Spleen (tissue), 11 donors: ENCODE results near the gene AKR1C8. TPM values are rescaled to one million over a fixed set of nuclear protein-coding genes. Genes with fewer than 3 reads are reported as not detected.

Experiments used
- DNase-seq: peaks from one replicate; pipeline ENCODE4 v3.0.0-alpha.2; 2020
- H3K27ac ChIP-seq, 8 donors: fragments of 200-600 bp; sonication (generic) in 7 of 8; 1 replicate in 4 of 8; 2 replicates in 4 of 8; pipeline versions ENCODE4 v1.5.0 to v1.8.0; 2016 to 2021; ENCODE audit warnings: inconsistent platforms in 4 of 8, mild to moderate bottlenecking in 4 of 8, moderate library complexity in 1 of 8
- H3K27me3 ChIP-seq, 7 donors: fragments of 200-600 bp; sonication (generic) in 6 of 7; replicated peaks in 1 of 7; 1 replicate in 4 of 7; 2 replicates in 3 of 7; pipeline versions ENCODE4 v1.5.0 to v1.8.0; 2016 to 2021; ENCODE audit warnings: inconsistent platforms in 3 of 7, mild to moderate bottlenecking in 1 of 7
- H3K36me3 ChIP-seq, 6 donors: fragments of 200-600 bp; sonication (generic) in 5 of 6; 1 replicate in 4 of 6; 2 replicates in 2 of 6; pipeline versions ENCODE4 v1.5.0 to v1.8.0; 2016 to 2021; ENCODE audit warnings: inconsistent platforms in 2 of 6
- H3K4me1 ChIP-seq, 6 donors: fragments of 200-600 bp; sonication (generic) in 5 of 6; 1 replicate in 3 of 6; 2 replicates in 3 of 6; pipeline versions ENCODE4 v1.5.0 to v1.8.0; 2016 to 2021; ENCODE audit warnings: inconsistent platforms in 3 of 6
- H3K4me3 ChIP-seq, 8 donors: fragments of 200-600 bp; sonication (generic) in 7 of 8; 1 replicate in 4 of 8; 2 replicates in 4 of 8; pipeline versions ENCODE4 v1.5.0 to v1.8.0; 2016 to 2021; ENCODE audit warnings: inconsistent platforms in 4 of 8, mild to moderate bottlenecking in 4 of 8, moderate library complexity in 2 of 8
- H3K9me3 ChIP-seq, 8 donors: fragments of 200-600 bp; sonication (generic) in 7 of 8; 1 replicate in 4 of 8; 2 replicates in 4 of 8; pipeline versions ENCODE4 v1.5.0 to v1.8.0; 2016 to 2021; ENCODE audit warnings: inconsistent platforms in 4 of 8
- CTCF ChIP-seq, 11 experiments: fragments of 200-600 bp in 7 of 11; fragments of 450-650 bp in 4 of 11; sonication (generic) in 4 of 11; IDR thresholded peaks in 8 of 11; conservative IDR thresholded peaks in 3 of 11; 1 replicate in 7 of 11; 2 replicates in 4 of 11; pipeline versions ENCODE4 v1.4.0 to v1.8.0; 2016 to 2021; ENCODE audit warnings: antibody characterized with exemption in 11 of 11, inconsistent platforms in 4 of 11, mild to moderate bottlenecking in 1 of 11
- POLR2A ChIP-seq, 3 donors: fragments of 450-650 bp; IDR thresholded peaks; one replicate each; pipeline ENCODE4 v1.5.1; 2017; ENCODE audit warnings: antibody characterized with exemption in 3 of 3, mild to moderate bottlenecking in 1 of 3
- POLR2AphosphoS5 ChIP-seq, 3 donors: sonication (generic); formaldehyde crosslinking; IDR thresholded peaks; one replicate each; pipeline ENCODE4 v1.5.1; 2017; ENCODE audit warnings: antibody characterized with exemption in 3 of 3
- WGBS, 5 donors: extraction: QIAGEN DNeasy Blood & Tissue Kit in 3 of 5; methylation state at CpG; one replicate each; pipeline versions ENCODE4 v1.1.5 to v1.1.7; 2013 to 2018; 5-methylcytosine and 5-hydroxymethylcytosine counted together
- intact Hi-C: fragments of 100-400 bp; cut with DNase I; formaldehyde crosslinking; loops from one replicate; pipeline ENCODE4 v1.15.0; 2023; ENCODE audit warnings: low total_unique reads
- polyA plus RNA-seq, 3 donors: library from polyadenylated mRNA; stranded (reverse); fragments of 200-250 nt; gene quantifications; one replicate each; pipeline ENCODE4 v1.2.1, GENCODE V29; 2013
- total RNA-seq, 7 donors: library from RNA; depleted of rRNA in 3 of 7; stranded (reverse); fragments of >200 nt in 3 of 7; fragmentation: NEBNext Ultra II Directional in 4 of 7; extraction: Animal tissue kit (Norgen Biotek cat#: 25700) in 4 of 7; gene quantifications; one replicate each; pipeline versions ENCODE4 v1.1.0 to v1.2.1, GENCODE V29; 2016 to 2021
- donor health status: healthy with polysubstance abuse.
- donor health status: DM: no; HTN: no; CAD: no; lungs with moderate emphysema.
- donor health status: DM: no; HTN: no; CAD: no.
- donor health status: Bipolar disorder and iron deficiency.
- donor health status: healthy.
- donor health status: DM: no; HTN: no; CAD: no.
- donor health status: DM: yes; HTN: yes; CAD: no.

The AKR1C8 gene
- total and polyA plus RNA-seq, 10 donors: 0.23 to 0.26 TPM; not detected in 8

GRCh38 chr10:5206799-5207198, 21.8 kb upstream of the AKR1C8 start:
- peaks cover 0 to 5% (median 0%) of the 10 kb centered on the region in 7 donors for H3K27me3 ChIP-seq
- H3K36me3 ChIP-seq: no peaks in the 10 kb centered on the region
- 39 to 57% (median 43%) methylated on average over 6 of the region's 6 CpGs for WGBS, 5 donors
- H3K27ac ChIP-seq: no peak overlapping the region
- intact Hi-C loops: no loop called here
- no peak overlapping the region for H3K4me3 ChIP-seq
- TF ChIP-seq CTCF (IDR thresholded peaks at IDR 0.05 in 8 of 11, conservative IDR thresholded peaks at IDR 0.05 in 3 of 11) (no peak), POLR2AphosphoS5 (IDR thresholded peaks at IDR 0.05) (no peak), POLR2A (IDR thresholded peaks at IDR 0.05) (no peak)
- no peak for DNase-seq
- H3K4me1 ChIP-seq: no peaks in the 10 kb centered on the region
- peaks cover 0 to 30% (median 18%) of the 10 kb centered on the region in 8 donors for H3K9me3 ChIP-seq

- Histone ChIP-seq H3K27me3 (no peaks in the 10 kb centered on the region), H3K4me3 (no peak overlapping the region), H3K36me3 (no peaks in the 10 kb centered on the region), H3K9me3 (peaks cover 0 to 27% (median 19%) of the 10 kb centered on the region in 8 donors), H3K27ac (no peak overlapping the region), H3K4me1 (no peaks in the 10 kb centered on the region)
- TF ChIP-seq POLR2AphosphoS5 (IDR thresholded peaks at IDR 0.05): no peak
- no peak for TF ChIP-seq POLR2A (IDR thresholded peaks at IDR 0.05)
- WGBS, 5 donors: 84 to 93% (median 86%) methylated on average over 8 of the region's 8 CpGs
- intact Hi-C loops: no loop called here
- no peak for DNase-seq
Observed at GRCh38 chr10:5199398-5199797, 14.4 kb upstream of the AKR1C8 start.

- no peak overlapping the region for H3K4me3 ChIP-seq
- WGBS, 5 donors: 50 to 78% (median 69%) methylated on average over 3 of the region's 3 CpGs
- H3K27ac ChIP-seq: no peak overlapping the region
- TF ChIP-seq POLR2A (IDR thresholded peaks at IDR 0.05) (no peak), POLR2AphosphoS5 (IDR thresholded peaks at IDR 0.05) (no peak), CTCF (IDR thresholded peaks at IDR 0.05 in 8 of 11, conservative IDR thresholded peaks at IDR 0.05 in 3 of 11) (no peak)
- intact Hi-C loops: no loop called here
- no peaks in the 10 kb centered on the region for H3K36me3 ChIP-seq
- DNase-seq: no peak
- no peaks in the 10 kb centered on the region for H3K4me1 ChIP-seq
- peaks cover 0 to 21% (median 16%) of the 10 kb centered on the region in 8 donors for H3K9me3 ChIP-seq
- H3K27me3 ChIP-seq: no peaks in the 10 kb centered on the region
Observed at GRCh38 chr10:5198386-5198785, 13.4 kb upstream of the AKR1C8 start.

GRCh38 chr10:5196702-5197113, 11.8 kb upstream of the AKR1C8 start, which contains the start of gene AKR1C4:
Gene AKR1C4 (plus strand): TSS chr10:5196837. CDS start chr10:5196868, 31 bp downstream.
- H3K4me1 ChIP-seq: no peaks in the 10 kb centered on the region
- no peak within 1 kb of the TSS for H3K27ac ChIP-seq
- no peak for TF ChIP-seq POLR2A (IDR thresholded peaks at IDR 0.05)
- no peak for TF ChIP-seq CTCF (IDR thresholded peaks at IDR 0.05 in 8 of 11, conservative IDR thresholded peaks at IDR 0.05 in 3 of 11)
- no peaks in the 10 kb centered on the region for H3K36me3 ChIP-seq
- intact Hi-C loops: no loop called here
- 79 to 92% (median 89%) methylated on average over 4 of the region's 4 CpGs for WGBS, 5 donors
- H3K27me3 ChIP-seq: no peaks in the 10 kb centered on the region
- no peak within 1 kb of the TSS for H3K4me3 ChIP-seq
- no peak for DNase-seq
- H3K9me3 ChIP-seq: peaks cover 0 to 7% (median under 1%) of the 10 kb centered on the region in 8 donors
